ENCODE measurements around the gene F11R.

GRCh38 chr1:161021165-161021969 lies 415 bp upstream of the F11R start:
- TF ChIP-seq HNRNPH1 (optimal IDR thresholded peaks at IDR 0.05; ENCODE audit: low read depth, low read length) = no peak
- TF ChIP-seq PAX8 (CRISPR knock-in tag; IDR thresholded peaks at IDR 0.05; ENCODE audit: borderline replicate concordance) = no peak; the same call in 1 of the 2 replicates
- TF ChIP-seq HCFC1 (IDR thresholded peaks at IDR 0.05; ENCODE audit: low read depth, low read length) = 0 out of 2 replicates have a peak, but pooled peaks have one; percentile 6

All from HepG2 (cell line).